Left ventricle myocardium inferior (tissue), 1 donor: ENCODE results near the gene GPR160. TPM values are rescaled to one million over a fixed set of nuclear protein-coding genes. Genes with fewer than 3 reads are reported as not detected.

Experiments
- DNase-seq: peaks from one replicate; pipeline ENCODE4 v3.0.0-alpha.2; 2020
- H3K27ac ChIP-seq: fragments of 200-600 bp; replicated peaks from 2 replicates; pipeline ENCODE4 v1.8.0; 2021
- H3K27me3 ChIP-seq: fragments of 200-600 bp; 2 replicates; pipeline ENCODE4 v1.8.0; 2021; ENCODE audit warnings: low read depth
- H3K36me3 ChIP-seq: fragments of 200-600 bp; 2 replicates; pipeline ENCODE4 v1.8.0; 2021
- H3K4me1 ChIP-seq: fragments of 200-600 bp; 2 replicates; pipeline ENCODE4 v1.8.0; 2021
- H3K4me3 ChIP-seq: fragments of 200-600 bp; 2 replicates; pipeline ENCODE4 v1.8.0; 2021; ENCODE audit warnings: mild to moderate bottlenecking, moderate library complexity
- H3K9me3 ChIP-seq: fragments of 200-600 bp; replicated peaks from 2 replicates; pipeline ENCODE4 v1.8.0; 2021
- intact Hi-C: fragments of 100-400 bp; cut with micrococcal nuclease; formaldehyde crosslinking; loops from one replicate; pipeline ENCODE4 v1.11.0; 2022
- total RNA-seq: library from RNA; stranded (reverse); fragmentation: NEBNext Ultra II Directional; extraction: Animal tissue kit (Norgen Biotek cat#: 25700); gene quantifications from one replicate; pipeline ENCODE4 v1.2.1, GENCODE V29; 2021
- TF ChIP-seq, protein P1 (sequence below): fragments of 200-600 bp; IDR thresholded peaks from 2 replicates; pipeline ENCODE4 v1.8.0; 2021; ENCODE audit warnings: antibody characterized with exemption, mild to moderate bottlenecking, borderline replicate concordance
- donor health status: DM: no; HTN: yes; CAD: no; lungs with severe emphysema.

GPR160 gene
- total RNA-seq, 1 donor from 2014 or later: 0.99 TPM

- intact Hi-C loops: no loop called here
- Histone ChIP-seq H3K4me1 (peaks cover 42% of the 10 kb centered on the region), H3K27ac (no peak overlapping the region), H3K27me3 (no peaks in the 10 kb centered on the region), H3K9me3 (no peaks in the 10 kb centered on the region), H3K4me3 (no peak overlapping the region), H3K36me3 (peaks cover 54% of the 10 kb centered on the region)
- no peak for DNase-seq
- TF ChIP-seq, protein P1, sequence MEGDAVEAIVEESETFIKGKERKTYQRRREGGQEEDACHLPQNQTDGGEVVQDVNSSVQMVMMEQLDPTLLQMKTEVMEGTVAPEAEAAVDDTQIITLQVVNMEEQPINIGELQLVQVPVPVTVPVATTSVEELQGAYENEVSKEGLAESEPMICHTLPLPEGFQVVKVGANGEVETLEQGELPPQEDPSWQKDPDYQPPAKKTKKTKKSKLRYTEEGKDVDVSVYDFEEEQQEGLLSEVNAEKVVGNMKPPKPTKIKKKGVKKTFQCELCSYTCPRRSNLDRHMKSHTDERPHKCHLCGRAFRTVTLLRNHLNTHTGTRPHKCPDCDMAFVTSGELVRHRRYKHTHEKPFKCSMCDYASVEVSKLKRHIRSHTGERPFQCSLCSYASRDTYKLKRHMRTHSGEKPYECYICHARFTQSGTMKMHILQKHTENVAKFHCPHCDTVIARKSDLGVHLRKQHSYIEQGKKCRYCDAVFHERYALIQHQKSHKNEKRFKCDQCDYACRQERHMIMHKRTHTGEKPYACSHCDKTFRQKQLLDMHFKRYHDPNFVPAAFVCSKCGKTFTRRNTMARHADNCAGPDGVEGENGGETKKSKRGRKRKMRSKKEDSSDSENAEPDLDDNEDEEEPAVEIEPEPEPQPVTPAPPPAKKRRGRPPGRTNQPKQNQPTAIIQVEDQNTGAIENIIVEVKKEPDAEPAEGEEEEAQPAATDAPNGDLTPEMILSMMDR: no peak
These were observed 41.7 kb upstream of the GPR160 start for GRCh38 chr3:169996063-169996462.

DNA sequence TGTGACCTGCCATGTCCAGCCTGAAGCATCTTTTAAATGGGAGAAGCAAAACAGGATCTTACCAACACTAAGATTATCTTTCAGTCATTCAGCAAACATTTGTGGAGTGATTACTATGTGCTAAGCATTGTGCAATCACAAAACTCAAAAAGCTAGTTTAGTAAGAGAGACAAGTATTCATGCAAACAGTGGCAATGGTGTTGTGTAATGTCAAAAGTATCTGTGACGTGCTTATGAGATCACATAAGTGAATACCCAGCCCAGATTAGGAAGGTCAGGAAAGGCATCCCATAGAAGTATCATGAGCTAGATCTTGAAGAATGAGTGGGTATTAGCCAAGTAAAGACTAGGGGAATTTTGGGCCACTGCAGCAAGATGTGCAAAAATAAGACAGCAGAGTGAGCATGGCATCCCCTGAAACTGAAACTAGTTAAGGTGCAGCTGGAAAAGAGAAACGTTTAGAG lies 39.1 kb upstream of the GPR160 start:
- no peaks in the 10 kb centered on the region for H3K9me3 ChIP-seq
- peaks cover 27% of the 10 kb centered on the region for H3K4me1 ChIP-seq
- TF ChIP-seq, protein P1: no peak
- peaks cover 28% of the 10 kb centered on the region for H3K36me3 ChIP-seq
- no peak overlapping the region for H3K27ac ChIP-seq
- H3K27me3 ChIP-seq: no peaks in the 10 kb centered on the region
- DNase-seq: no peak
- H3K4me3 ChIP-seq: no peak overlapping the region
- intact Hi-C loops: no loop called here

GRCh38 chr3:169999433-169999832 lies 38.4 kb upstream of the GPR160 start:
- Histone ChIP-seq H3K9me3 (no peaks in the 10 kb centered on the region), H3K27me3 (no peaks in the 10 kb centered on the region), H3K4me1 (peaks cover 26% of the 10 kb centered on the region), H3K4me3 (no peak overlapping the region), H3K27ac (no peak overlapping the region), H3K36me3 (peaks cover 21% of the 10 kb centered on the region)
- intact Hi-C loops: no loop called here
- no peak for DNase-seq
- TF ChIP-seq, protein P1: no peak

DNA sequence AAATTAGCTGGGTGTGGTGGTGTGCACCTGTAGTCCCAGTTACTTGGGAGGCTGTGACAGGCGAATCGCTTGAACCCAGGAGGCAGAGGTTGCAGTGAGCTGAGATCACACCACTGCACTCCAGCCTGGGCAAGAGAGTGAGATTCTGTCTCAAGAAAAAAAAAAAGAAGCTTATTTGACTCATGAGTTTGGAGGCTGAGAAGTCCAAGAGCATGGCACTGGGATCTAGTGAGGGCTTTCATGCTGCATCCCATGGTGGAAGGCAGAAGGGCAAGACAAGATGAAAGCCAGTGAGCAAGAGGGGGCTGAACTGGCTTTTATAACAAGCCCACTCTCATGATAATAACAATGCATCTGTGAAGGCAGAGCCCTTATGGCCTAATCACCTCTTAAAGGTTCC lies 37.7 kb upstream of the GPR160 start:
- peaks cover 19% of the 10 kb centered on the region for H3K36me3 ChIP-seq
- TF ChIP-seq, protein P1: no peak
- intact Hi-C loops: no loop called here

GRCh38 chr3:170002231-170002630 lies 35.6 kb upstream of the GPR160 start:
- Histone ChIP-seq H3K9me3 (no peaks in the 10 kb centered on the region), H3K27ac (peak overlapping the region; percentile 71), H3K27me3 (no peaks in the 10 kb centered on the region), H3K4me1 (peaks cover 11% of the 10 kb centered on the region), H3K36me3 (peaks cover 4% of the 10 kb centered on the region), H3K4me3 (peak overlapping the region; percentile 49)
- no peak for DNase-seq
- intact Hi-C loops: no loop called here
- TF ChIP-seq, protein P1: no peak

More for the DNA sequence above, 37.7 kb upstream of the GPR160 start:
- Histone ChIP-seq H3K27ac (no peak overlapping the region), H3K27me3 (no peaks in the 10 kb centered on the region), H3K4me3 (no peak overlapping the region), H3K4me1 (peaks cover 19% of the 10 kb centered on the region), H3K9me3 (no peaks in the 10 kb centered on the region)
- no peak for DNase-seq
